OCI-LY7 (cell line): ENCODE data around the gene OR10A3.

Experiments used
- CTCF ChIP-seq: fragments of 200-600 bp; sonication (generic); conservative IDR thresholded peaks from 2 replicates; pipeline ENCODE4 v1.5.1; 2014; ENCODE audit warnings: mild to moderate bottlenecking, antibody characterized with exemption, low read length, moderate library complexity, mixed read lengths
- EZH2phosphoT487 ChIP-seq: fragments of 200-600 bp; sonication (generic); IDR thresholded peaks from 2 replicates; pipeline ENCODE4 v1.6.1; 2018; ENCODE audit warnings: low read depth, borderline replicate concordance, mild to moderate bottlenecking, mixed run types, antibody characterized with exemption, low read length, moderate library complexity, mixed read lengths

- TF ChIP-seq CTCF (no peak), EZH2phosphoT487 (no peak)
Observed at GRCh38 chr11:7949934-7950333, 8.4 kb upstream of the OR10A3 start.
